Neutrophil (primary cell): Measurements from ENCODE around the gene LIMA1.

Source experiments
- H3K27ac ChIP-seq: fragments of 200-600 bp; sonication (generic); 2 replicates; pipeline ENCODE4 v1.5.1; 2016; ENCODE audit warnings: mild to moderate bottlenecking, moderate library complexity
- H3K27me3 ChIP-seq: fragments of 200-600 bp; sonication (generic); 2 replicates; pipeline ENCODE4 v1.6.0; 2016; ENCODE audit warnings: mild to moderate bottlenecking
- H3K36me3 ChIP-seq: fragments of 200-600 bp; sonication (generic); 2 replicates; pipeline ENCODE4 v1.5.1; 2017
- H3K4me1 ChIP-seq, 2 experiments: fragments of 200-600 bp in 1 of 2; sonication (generic) in 1 of 2; 1 replicate in 1 of 2; 2 replicates in 1 of 2; pipeline versions ENCODE4 v1.5.1 to v1.6.1; 2013 to 2016; ENCODE audit warnings: low read depth in 1 of 2, low read length in 1 of 2, mild to moderate bottlenecking in 1 of 2, moderate library complexity in 1 of 2; ENCODE audit not compliant: control insufficient read depth in 1 of 2, insufficient read depth in 1 of 2
- H3K4me3 ChIP-seq, 2 experiments: fragments of 200-600 bp in 1 of 2; sonication (generic) in 1 of 2; 1 replicate in 1 of 2; 2 replicates in 1 of 2; pipeline ENCODE4 v1.5.1; 2013 to 2016; ENCODE audit warnings: low read depth in 1 of 2, low read length in 1 of 2, mild to moderate bottlenecking in 1 of 2, moderate library complexity in 1 of 2
- H3K9me3 ChIP-seq: fragments of 200-600 bp; sonication (generic); 2 replicates; pipeline ENCODE4 v1.5.1; 2016
- TF ChIP-seq, protein P1 (sequence below): fragments of 200-600 bp; sonication (generic); IDR thresholded peaks from 2 replicates; pipeline ENCODE4 v1.5.1; 2016; ENCODE audit warnings: antibody characterized with exemption

The LIMA1 gene

GRCh38 chr12:50246873-50247612, 36.3 kb downstream of the LIMA1 start:
- H3K4me3 ChIP-seq, result no peak overlapping the region
- no peak overlapping the region for H3K27ac ChIP-seq
- H3K36me3 ChIP-seq, result no peaks in the 10 kb centered on the region
- no peaks in the 10 kb centered on the region for H3K9me3 ChIP-seq
- no peaks in the 10 kb centered on the region for H3K27me3 ChIP-seq
- H3K4me1 ChIP-seq, result no peaks in the 10 kb centered on the region
- TF ChIP-seq, protein P1, sequence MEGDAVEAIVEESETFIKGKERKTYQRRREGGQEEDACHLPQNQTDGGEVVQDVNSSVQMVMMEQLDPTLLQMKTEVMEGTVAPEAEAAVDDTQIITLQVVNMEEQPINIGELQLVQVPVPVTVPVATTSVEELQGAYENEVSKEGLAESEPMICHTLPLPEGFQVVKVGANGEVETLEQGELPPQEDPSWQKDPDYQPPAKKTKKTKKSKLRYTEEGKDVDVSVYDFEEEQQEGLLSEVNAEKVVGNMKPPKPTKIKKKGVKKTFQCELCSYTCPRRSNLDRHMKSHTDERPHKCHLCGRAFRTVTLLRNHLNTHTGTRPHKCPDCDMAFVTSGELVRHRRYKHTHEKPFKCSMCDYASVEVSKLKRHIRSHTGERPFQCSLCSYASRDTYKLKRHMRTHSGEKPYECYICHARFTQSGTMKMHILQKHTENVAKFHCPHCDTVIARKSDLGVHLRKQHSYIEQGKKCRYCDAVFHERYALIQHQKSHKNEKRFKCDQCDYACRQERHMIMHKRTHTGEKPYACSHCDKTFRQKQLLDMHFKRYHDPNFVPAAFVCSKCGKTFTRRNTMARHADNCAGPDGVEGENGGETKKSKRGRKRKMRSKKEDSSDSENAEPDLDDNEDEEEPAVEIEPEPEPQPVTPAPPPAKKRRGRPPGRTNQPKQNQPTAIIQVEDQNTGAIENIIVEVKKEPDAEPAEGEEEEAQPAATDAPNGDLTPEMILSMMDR, result no peak

DNA sequence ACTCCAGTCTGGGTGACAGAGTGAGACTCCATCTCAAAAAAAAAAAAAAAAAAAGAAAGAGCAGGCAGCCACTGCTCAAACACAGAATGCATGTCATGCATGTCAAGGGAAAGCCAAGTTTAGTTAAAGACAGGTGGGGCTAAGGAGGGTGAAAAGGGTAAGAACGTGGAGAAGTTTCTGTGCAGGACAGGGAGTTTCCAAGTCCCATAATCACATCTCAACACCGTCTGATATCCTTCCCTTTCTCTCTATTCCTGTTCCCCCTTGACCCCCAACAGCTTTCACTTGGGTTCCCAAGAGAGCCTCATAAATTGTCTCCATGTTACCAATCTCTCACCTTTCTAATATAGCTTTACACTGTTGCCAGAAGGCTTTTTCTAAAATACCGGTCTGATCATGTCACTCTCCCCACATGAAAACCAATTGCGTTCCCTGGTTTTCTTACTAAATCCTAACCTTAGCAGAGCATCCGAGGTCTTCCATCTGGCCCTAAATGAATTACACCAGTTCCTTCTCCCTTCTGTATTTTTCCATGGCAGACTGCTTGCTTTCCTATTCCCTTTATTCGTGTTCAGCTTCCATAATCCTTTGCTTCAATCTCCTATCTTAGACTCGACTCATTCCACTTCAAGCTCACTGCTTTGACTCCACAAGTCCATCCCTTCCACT, 37.0 kb downstream of the LIMA1 start:
- no peaks in the 10 kb centered on the region for H3K9me3 ChIP-seq
- H3K27me3 ChIP-seq, result no peaks in the 10 kb centered on the region
- no peak overlapping the region for H3K27ac ChIP-seq
- H3K36me3 ChIP-seq, result no peaks in the 10 kb centered on the region
- H3K4me1 ChIP-seq, result no peaks in the 10 kb centered on the region
- H3K4me3 ChIP-seq, result no peak overlapping the region
- TF ChIP-seq, protein P1, result no peak

- Histone ChIP-seq H3K27ac (no peak overlapping the region), H3K4me3 (no peak overlapping the region), H3K4me1 (no peaks in the 10 kb centered on the region), H3K9me3 (no peaks in the 10 kb centered on the region), H3K27me3 (no peaks in the 10 kb centered on the region), H3K36me3 (no peaks in the 10 kb centered on the region)
- TF ChIP-seq, protein P1, result no peak
Measured at GRCh38 chr12:50243507-50243906, 39.8 kb downstream of the LIMA1 start.

DNA sequence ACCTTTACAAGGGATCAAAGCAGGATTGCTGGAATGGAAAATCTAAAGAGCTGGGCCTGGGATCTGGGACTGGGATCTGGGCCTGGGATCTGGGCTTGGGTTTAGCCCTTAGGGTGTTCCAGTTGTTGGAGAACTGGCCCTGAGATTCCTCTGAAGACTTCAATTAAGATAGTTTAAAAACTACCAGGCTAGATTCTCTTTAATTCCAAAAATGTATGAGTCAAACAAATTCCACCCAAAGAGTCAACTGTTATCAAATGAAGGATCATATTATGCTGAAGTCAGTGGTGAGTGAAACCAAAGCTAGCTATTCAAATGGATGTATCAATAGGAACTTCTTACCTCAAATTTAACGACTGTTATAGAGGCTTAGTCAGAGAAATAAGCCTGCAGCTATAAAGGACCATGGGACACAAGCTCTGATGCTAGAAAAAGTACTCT, 40.5 kb downstream of the LIMA1 start:
- TF ChIP-seq, protein P1, result no peak
- Histone ChIP-seq H3K27ac (no peak overlapping the region), H3K36me3 (no peaks in the 10 kb centered on the region), H3K4me1 (no peaks in the 10 kb centered on the region), H3K27me3 (no peaks in the 10 kb centered on the region), H3K9me3 (no peaks in the 10 kb centered on the region), H3K4me3 (no peak overlapping the region)

GRCh38 chr12:50241178-50241577, 42.1 kb downstream of the LIMA1 start:
- H3K9me3 ChIP-seq, result no peaks in the 10 kb centered on the region
- H3K27me3 ChIP-seq, result no peaks in the 10 kb centered on the region
- H3K4me1 ChIP-seq, result no peaks in the 10 kb centered on the region
- H3K27ac ChIP-seq, result no peak overlapping the region
- no peaks in the 10 kb centered on the region for H3K36me3 ChIP-seq
- no peak overlapping the region for H3K4me3 ChIP-seq
- TF ChIP-seq, protein P1, result no peak
